SK-N-SH treated with all-trans-retinoic acid at 6 μM for 48 hours (cell line): ENCODE data around the gene DAGLB.

ENCODE experiments used
- ATAC-seq: fragments of 200-7000 bp; cut with Tn5 transposase; 3 replicates; pipeline ENCODE4 v1.9.1; 2020; ENCODE audit warnings: mild to moderate bottlenecking, moderate library complexity
- ARNTL ChIP-seq: fragments of 450-650 bp; formaldehyde crosslinking; IDR thresholded peaks from 2 replicates; pipeline ENCODE4 v1.5.0; 2020; ENCODE audit warnings: low read depth, mild to moderate bottlenecking, moderate library complexity, borderline replicate concordance
- BACH2 ChIP-seq: fragments of 250-450 bp; sonication (Bioruptor Pico); IDR thresholded peaks from 2 replicates; pipeline ENCODE4 v1.9.0; 2021; ENCODE audit warnings: mild to moderate bottlenecking, borderline replicate concordance
- CSDC2 ChIP-seq: fragments of 250-450 bp; sonication (Bioruptor Pico); IDR thresholded peaks from 2 replicates; pipeline ENCODE4 v1.5.0; 2020; ENCODE audit warnings: mild to moderate bottlenecking, moderate library complexity
- ESRRG ChIP-seq: fragments of 250-450 bp; sonication (Bioruptor Pico); IDR thresholded peaks from 2 replicates; pipeline ENCODE4 v1.6.1; 2021; ENCODE audit warnings: mild to moderate bottlenecking
- GLIS3 ChIP-seq: fragments of 250-450 bp; sonication (Bioruptor Pico); IDR thresholded peaks from 2 replicates; pipeline ENCODE4 v1.5.0; 2020; ENCODE audit warnings: mild to moderate bottlenecking, moderate library complexity
- ISL1 ChIP-seq: fragments of 250-450 bp; sonication (Bioruptor Pico); IDR thresholded peaks from 2 replicates; pipeline ENCODE4 v2.1.2; 2022; ENCODE audit warnings: mild to moderate bottlenecking, moderate library complexity
- OSR1 ChIP-seq: fragments of 250-450 bp; sonication (Bioruptor Pico); IDR thresholded peaks from 2 replicates; pipeline ENCODE4 v1.8.0; 2022; ENCODE audit warnings: moderate library complexity, mild to moderate bottlenecking, inconsistent platforms
- PATZ1 ChIP-seq: fragments of 250-450 bp; sonication (Bioruptor Pico); IDR thresholded peaks from 2 replicates; pipeline ENCODE4 v1.8.0; 2020; ENCODE audit warnings: mild to moderate bottlenecking, moderate library complexity, borderline replicate concordance
- POU6F1 ChIP-seq: fragments of 250-450 bp; sonication (Bioruptor Pico); IDR thresholded peaks from 2 replicates; pipeline ENCODE4 v1.8.0; 2021; ENCODE audit warnings: low read depth, mild to moderate bottlenecking, moderate library complexity, borderline replicate concordance
- PPARA ChIP-seq: fragments of 250-450 bp; sonication (Bioruptor Pico); IDR thresholded peaks from 2 replicates; pipeline ENCODE4 v1.5.0; 2020; ENCODE audit warnings: mild to moderate bottlenecking, borderline replicate concordance
- RARB ChIP-seq: fragments of 250-450 bp; sonication (Bioruptor Pico); IDR thresholded peaks from 2 replicates; pipeline ENCODE4 v1.8.0; 2021; ENCODE audit warnings: mild to moderate bottlenecking, moderate library complexity
- SNAI2 ChIP-seq: fragments of 250-450 bp; sonication (Bioruptor Pico); IDR thresholded peaks from 2 replicates; pipeline ENCODE4 v1.5.0; 2020; ENCODE audit warnings: mild to moderate bottlenecking, moderate library complexity
- TCF4 ChIP-seq: fragments of 250-450 bp; sonication (Bioruptor Pico); IDR thresholded peaks from 2 replicates; pipeline ENCODE4 v1.8.0; 2021; ENCODE audit warnings: mild to moderate bottlenecking, moderate library complexity, borderline replicate concordance
- TOX ChIP-seq: fragments of 250-450 bp; sonication (Bioruptor Pico); IDR thresholded peaks from 2 replicates; pipeline ENCODE4 v1.8.0; 2021; ENCODE audit warnings: mild to moderate bottlenecking, moderate library complexity, borderline replicate concordance
- TSHZ2 ChIP-seq: fragments of 250-450 bp; sonication (Bioruptor Pico); IDR thresholded peaks from 2 replicates; pipeline ENCODE4 v1.5.0; 2020; ENCODE audit warnings: mild to moderate bottlenecking, moderate library complexity
- ZC3H10 ChIP-seq: fragments of 250-450 bp; sonication (Bioruptor Pico); IDR thresholded peaks from 2 replicates; pipeline ENCODE4 v1.5.1; 2021; ENCODE audit warnings: mild to moderate bottlenecking, moderate library complexity
- ZFP3 ChIP-seq: fragments of 250-450 bp; sonication (Bioruptor Pico); IDR thresholded peaks from 2 replicates; pipeline ENCODE4 v1.5.0; 2020; ENCODE audit warnings: mild to moderate bottlenecking, moderate library complexity
- ZNF565 ChIP-seq: fragments of 450-650 bp; formaldehyde crosslinking; conservative IDR thresholded peaks from 2 replicates; pipeline ENCODE4 v1.5.0; 2020; ENCODE audit warnings: low read depth, mild to moderate bottlenecking, moderate library complexity
- ZNF70 ChIP-seq: fragments of 450-650 bp; formaldehyde crosslinking; IDR thresholded peaks from 2 replicates; pipeline ENCODE4 v1.5.0; 2020; ENCODE audit warnings: mild to moderate bottlenecking, moderate library complexity
- ZNF8 ChIP-seq: fragments of 450-650 bp; formaldehyde crosslinking; IDR thresholded peaks from 2 replicates; pipeline ENCODE4 v1.5.0; 2020; ENCODE audit warnings: mild to moderate bottlenecking, moderate library complexity
- TF ChIP-seq, protein P1 (sequence below): fragments of 250-450 bp; sonication (Bioruptor Pico); IDR thresholded peaks from 2 replicates; pipeline ENCODE4 v1.5.1; 2020; ENCODE audit warnings: low read depth, mild to moderate bottlenecking, moderate library complexity
- TF ChIP-seq, protein P2 (sequence below): fragments of 250-450 bp; sonication (Bioruptor Pico); IDR thresholded peaks from 2 replicates; pipeline ENCODE4 v1.5.1; 2021; ENCODE audit warnings: mild to moderate bottlenecking, moderate library complexity

DAGLB gene

GRCh38 chr7:6386779-6387178 lies 61.0 kb downstream of the DAGLB start:
- ATAC-seq: no peak
- TF ChIP-seq ZNF8 (CRISPR knock-in tag): no peak
- TF ChIP-seq GLIS3 (CRISPR knock-in tag): no peak
- TF ChIP-seq SNAI2 (CRISPR knock-in tag): no peak
- TF ChIP-seq ARNTL: no peak
- no peak for TF ChIP-seq ZC3H10 (CRISPR knock-in tag)
- TF ChIP-seq ISL1 (CRISPR knock-in tag): no peak
- no peak for TF ChIP-seq PATZ1 (CRISPR knock-in tag)
- TF ChIP-seq ZNF70: no peak
- no peak for TF ChIP-seq CSDC2 (CRISPR knock-in tag)
- TF ChIP-seq ESRRG (CRISPR knock-in tag): no peak
- TF ChIP-seq TSHZ2 (CRISPR knock-in tag): no peak
- no peak for TF ChIP-seq ZFP3
- no peak for TF ChIP-seq BACH2 (CRISPR knock-in tag)
- TF ChIP-seq RARB (CRISPR knock-in tag): no peak
- TF ChIP-seq, protein P1, sequence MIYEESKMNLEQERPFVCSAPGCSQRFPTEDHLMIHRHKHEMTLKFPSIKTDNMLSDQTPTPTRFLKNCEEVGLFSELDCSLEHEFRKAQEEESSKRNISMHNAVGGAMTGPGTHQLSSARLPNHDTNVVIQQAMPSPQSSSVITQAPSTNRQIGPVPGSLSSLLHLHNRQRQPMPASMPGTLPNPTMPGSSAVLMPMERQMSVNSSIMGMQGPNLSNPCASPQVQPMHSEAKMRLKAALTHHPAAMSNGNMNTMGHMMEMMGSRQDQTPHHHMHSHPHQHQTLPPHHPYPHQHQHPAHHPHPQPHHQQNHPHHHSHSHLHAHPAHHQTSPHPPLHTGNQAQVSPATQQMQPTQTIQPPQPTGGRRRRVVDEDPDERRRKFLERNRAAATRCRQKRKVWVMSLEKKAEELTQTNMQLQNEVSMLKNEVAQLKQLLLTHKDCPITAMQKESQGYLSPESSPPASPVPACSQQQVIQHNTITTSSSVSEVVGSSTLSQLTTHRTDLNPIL: no peak
- no peak for TF ChIP-seq PPARA
- TF ChIP-seq TCF4: no peak
- no peak for TF ChIP-seq TOX (CRISPR knock-in tag)
- TF ChIP-seq, all 23 proteins: peak for 0

DNA sequence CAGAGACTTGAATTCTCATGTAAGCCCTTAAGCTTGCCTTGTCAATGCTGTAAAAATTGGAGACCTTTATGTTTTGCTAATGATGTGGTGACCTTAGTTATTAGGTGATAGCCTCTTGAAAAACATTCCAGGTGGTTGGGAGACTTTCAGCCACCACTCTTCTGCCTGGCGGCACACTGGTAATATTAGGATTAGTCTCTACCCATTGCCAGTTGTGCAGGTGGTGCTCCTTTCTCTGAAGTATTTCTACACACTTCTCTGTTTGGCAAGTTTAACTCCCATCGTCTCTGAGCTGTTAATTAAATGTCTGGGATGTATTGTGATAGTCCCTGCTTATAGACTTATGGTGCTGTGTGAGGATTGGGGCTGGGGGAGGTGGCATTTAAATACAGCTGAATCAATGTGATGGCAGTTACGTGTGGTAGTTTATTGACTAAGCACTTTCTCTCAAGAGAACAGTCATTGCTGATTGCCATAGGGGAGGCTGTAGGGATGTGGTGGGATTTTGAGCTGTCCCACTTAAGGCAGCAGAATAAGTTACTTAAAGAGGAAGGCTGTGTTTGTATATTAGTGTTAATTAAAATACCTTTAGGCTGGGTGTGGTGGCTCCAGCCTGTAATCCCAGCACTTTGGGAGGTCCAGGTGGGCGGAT lies 61.7 kb downstream of the DAGLB start:
- TF ChIP-seq ZNF70 (no peak), ZFP3 (no peak), ZNF565 (CRISPR knock-in tag) (no peak), CSDC2 (CRISPR knock-in tag) (no peak), GLIS3 (CRISPR knock-in tag) (no peak), TOX (CRISPR knock-in tag) (no peak), ESRRG (CRISPR knock-in tag) (no peak), OSR1 (CRISPR knock-in tag) (no peak), TSHZ2 (CRISPR knock-in tag) (no peak), ISL1 (CRISPR knock-in tag) (no peak), ZNF8 (CRISPR knock-in tag) (no peak), ZC3H10 (CRISPR knock-in tag) (no peak), RARB (CRISPR knock-in tag) (no peak), TCF4 (no peak), POU6F1 (CRISPR knock-in tag) (no peak)
- TF ChIP-seq, protein P2, sequence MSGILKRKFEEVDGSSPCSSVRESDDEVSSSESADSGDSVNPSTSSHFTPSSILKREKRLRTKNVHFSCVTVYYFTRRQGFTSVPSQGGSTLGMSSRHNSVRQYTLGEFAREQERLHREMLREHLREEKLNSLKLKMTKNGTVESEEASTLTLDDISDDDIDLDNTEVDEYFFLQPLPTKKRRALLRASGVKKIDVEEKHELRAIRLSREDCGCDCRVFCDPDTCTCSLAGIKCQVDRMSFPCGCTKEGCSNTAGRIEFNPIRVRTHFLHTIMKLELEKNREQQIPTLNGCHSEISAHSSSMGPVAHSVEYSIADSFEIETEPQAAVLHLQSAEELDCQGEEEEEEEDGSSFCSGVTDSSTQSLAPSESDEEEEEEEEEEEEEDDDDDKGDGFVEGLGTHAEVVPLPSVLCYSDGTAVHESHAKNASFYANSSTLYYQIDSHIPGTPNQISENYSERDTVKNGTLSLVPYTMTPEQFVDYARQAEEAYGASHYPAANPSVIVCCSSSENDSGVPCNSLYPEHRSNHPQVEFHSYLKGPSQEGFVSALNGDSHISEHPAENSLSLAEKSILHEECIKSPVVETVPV: no peak
- TF ChIP-seq, protein P1: no peak
- no peak; the same call in 2 of the 3 replicates for ATAC-seq
